H1 (cell line): ENCODE data around the gene SNX25.

ENCODE experiments used
- BCL11A ChIP-seq, 2 experiments: IDR thresholded peaks; one replicate each; pipeline ENCODE4 v1.6.1; 2011; ENCODE audit warnings: low read depth in 2 of 2, low read length in 2 of 2, mild to moderate bottlenecking in 2 of 2
- CHD2 ChIP-seq: IDR thresholded peaks from 2 replicates; pipeline ENCODE4 v1.6.1; 2012; ENCODE audit warnings: low read length, improper control_type of control experiment
- EP300 ChIP-seq, 2 experiments: IDR thresholded peaks; 1 replicate in 1 of 2; 2 replicates in 1 of 2; pipeline ENCODE4 v1.6.1; 2011 to 2012; ENCODE audit warnings: low read depth in 2 of 2, low read length in 2 of 2, mild to moderate bottlenecking in 2 of 2, borderline replicate concordance in 1 of 2, inconsistent platforms in 1 of 2, moderate library complexity in 1 of 2
- FOSL1 ChIP-seq: IDR thresholded peaks from 2 replicates; pipeline ENCODE4 v1.6.1; 2011; ENCODE audit warnings: mild to moderate bottlenecking, low read depth, low read length, moderate library complexity; ENCODE audit not compliant: insufficient read depth
- JUND ChIP-seq: IDR thresholded peaks from 2 replicates; pipeline ENCODE4 v1.6.1; 2011; ENCODE audit warnings: mild to moderate bottlenecking, improper control_type of control experiment, low read length
- POLR2A ChIP-seq, 2 experiments: IDR thresholded peaks; 1 replicate in 1 of 2; 2 replicates in 1 of 2; pipeline ENCODE4 v1.6.1; 2011; ENCODE audit warnings: low read depth in 2 of 2, low read length in 2 of 2, mild to moderate bottlenecking in 2 of 2; ENCODE audit errors: control extremely low read depth in 1 of 2
- RFX5 ChIP-seq: IDR thresholded peaks from 2 replicates; pipeline ENCODE4 v1.6.1; 2011; ENCODE audit warnings: low read depth, low read length, improper control_type of control experiment, borderline replicate concordance
- SIX5 ChIP-seq: IDR thresholded peaks from 2 replicates; pipeline ENCODE4 v1.6.1; 2011; ENCODE audit warnings: mild to moderate bottlenecking, low read depth, low read length
- SP1 ChIP-seq: IDR thresholded peaks from 2 replicates; pipeline ENCODE4 v1.6.1; 2011; ENCODE audit warnings: low read depth, low read length

DNA sequence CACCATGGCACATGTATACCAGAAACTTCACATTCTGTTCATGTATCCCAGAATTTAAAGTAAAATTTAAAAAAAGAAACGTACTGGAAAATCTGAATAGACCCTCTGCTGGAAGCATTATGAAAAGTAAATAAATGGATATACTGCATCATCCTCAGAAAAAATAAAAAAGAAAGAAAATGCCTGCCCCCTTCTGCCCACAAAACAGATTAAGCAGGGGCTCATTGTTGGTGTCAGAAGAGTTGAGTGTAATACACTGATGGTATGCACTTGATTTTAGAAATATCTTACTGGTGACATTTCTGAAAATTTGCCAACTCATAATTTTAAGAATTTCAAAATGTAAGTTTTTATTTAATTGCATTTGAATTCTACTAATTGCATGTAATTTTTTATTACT, 108.5 kb downstream of the SNX25 start:
- TF ChIP-seq SP1, result no peak
- TF ChIP-seq BCL11A (IDR thresholded peaks at IDR 0.05; ENCODE audit: low read depth in 2 of 2, low read length in 2 of 2), result no peak
- no peak for TF ChIP-seq FOSL1
- no peak for TF ChIP-seq SIX5
- TF ChIP-seq CHD2, result no peak
- TF ChIP-seq JUND, result no peak
- TF ChIP-seq POLR2A (IDR thresholded peaks at IDR 0.05; ENCODE audit: control extremely low read depth in 1 of 2, low read depth in 2 of 2, low read length in 2 of 2), result no peak
- TF ChIP-seq RFX5, result no peak
- no peak for TF ChIP-seq EP300 (IDR thresholded peaks at IDR 0.05; ENCODE audit: borderline replicate concordance in 1 of 2, low read depth in 2 of 2, low read length in 2 of 2)
